Left forelimb (tissue), 1 donor: Measurements from ENCODE around the gene PHLDB2.

Experiments
- DNase-seq: peaks from one replicate; pipeline ENCODE4 v3.0.0-alpha.2; 2018; ENCODE audit warnings: low spot score

Gene PHLDB2

GRCh38 chr3:111999484-112000324, 140.6 kb downstream of the PHLDB2 start:
- no peak for DNase-seq

GRCh38 chr3:112000367-112000771, 141.3 kb downstream of the PHLDB2 start:
- DNase-seq, result no peak

DNA sequence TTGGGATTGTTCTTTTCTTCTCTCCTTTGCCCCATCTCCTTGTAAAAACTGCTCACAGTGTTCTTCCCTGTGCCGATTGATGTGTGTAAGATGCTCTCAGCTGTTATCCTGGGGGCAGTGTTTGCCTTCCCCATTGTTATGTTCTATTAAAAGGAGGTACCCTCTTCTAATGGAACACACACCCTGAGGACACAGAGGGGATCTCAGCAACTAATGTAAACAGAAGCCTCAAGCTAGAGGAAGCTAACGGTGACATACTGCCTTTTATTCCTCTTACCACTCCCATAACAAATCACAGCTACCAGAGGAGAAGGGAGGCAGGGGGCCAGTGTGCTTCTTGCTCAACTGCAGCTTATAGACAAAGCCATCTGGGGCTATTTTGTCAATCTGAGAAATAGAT, 141.9 kb downstream of the PHLDB2 start:
- no peak for DNase-seq

- DNase-seq, result no peak
These were observed 142.5 kb downstream of the PHLDB2 start for GRCh38 chr3:112001526-112001925.

DNA sequence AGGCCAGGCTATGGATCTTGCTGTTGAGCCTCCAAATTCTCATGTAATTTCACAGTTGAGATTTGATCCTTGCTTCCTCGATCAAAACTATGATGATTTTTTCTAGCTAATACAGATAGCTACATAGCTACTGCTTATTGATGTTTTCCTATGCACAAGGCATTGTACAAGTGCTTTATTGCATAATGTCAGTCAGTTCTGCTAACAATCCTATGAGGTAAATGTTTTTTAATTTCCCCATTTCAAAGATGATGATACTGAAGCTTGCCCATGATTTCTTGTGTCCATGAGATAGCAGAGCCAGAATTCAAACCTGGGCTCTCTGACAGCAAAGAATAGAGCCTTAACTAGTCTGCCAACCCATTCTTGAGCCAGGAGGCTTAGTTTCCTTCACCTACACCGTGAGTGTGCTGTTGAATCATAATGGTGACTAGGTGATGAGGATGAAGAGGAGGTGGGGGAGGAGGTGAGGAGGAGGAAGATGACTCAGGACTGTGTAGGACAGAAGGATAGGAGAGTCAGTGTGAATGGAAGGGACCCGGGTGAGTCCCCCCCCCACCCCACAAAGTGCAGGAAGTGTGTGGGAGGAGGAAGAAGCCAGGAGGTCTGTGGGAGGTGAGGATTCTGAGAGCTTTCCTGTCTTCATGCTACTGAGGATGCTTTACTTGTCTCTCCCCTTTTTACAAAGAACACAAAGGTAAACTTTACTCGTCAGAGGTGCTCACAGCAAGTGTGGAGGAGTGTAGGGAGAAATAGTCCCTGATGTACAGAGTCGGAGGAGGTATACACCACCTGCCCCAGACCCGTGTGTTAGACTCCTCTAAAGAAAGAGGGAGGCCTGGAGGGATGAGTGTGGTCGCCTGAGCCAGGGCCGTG, 143.3 kb downstream of the PHLDB2 start:
- no peak for DNase-seq

DNA sequence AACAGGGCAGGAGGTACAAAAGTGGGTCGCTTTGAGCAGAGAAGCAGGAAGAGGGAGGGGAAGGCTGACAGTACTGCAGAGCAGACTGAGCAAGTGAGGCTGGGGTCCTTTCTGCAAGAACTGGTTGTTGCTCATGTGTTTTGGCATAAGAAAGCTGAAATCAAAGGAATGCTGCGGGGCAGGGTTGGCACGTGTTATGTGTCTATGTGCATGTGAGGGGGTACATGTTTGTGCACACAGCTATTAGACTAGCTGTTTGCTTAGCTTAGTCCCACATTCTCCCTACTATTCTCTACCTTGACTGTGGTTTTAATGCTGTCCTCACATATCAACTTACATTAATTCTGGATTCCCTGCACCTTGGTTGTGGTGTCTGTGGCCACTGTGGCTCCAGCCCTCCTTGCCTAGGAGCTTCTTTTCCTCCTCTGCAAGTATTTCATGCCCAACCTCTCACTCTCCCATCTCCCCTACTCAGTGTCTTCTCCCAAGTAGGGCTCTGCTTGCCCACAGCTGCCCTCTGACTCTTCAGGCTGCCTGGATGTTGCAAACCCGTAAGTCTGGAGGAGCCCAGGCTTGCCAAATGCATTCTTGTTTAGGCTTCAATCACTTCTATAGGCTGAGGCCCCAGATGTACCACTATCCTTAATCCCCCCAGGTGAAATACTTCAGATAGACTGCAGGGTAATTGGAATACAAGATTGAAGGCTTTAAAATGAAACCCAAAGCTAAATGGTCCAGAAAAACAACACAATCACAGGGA, 144.4 kb downstream of the PHLDB2 start:
- no peak for DNase-seq

DNA sequence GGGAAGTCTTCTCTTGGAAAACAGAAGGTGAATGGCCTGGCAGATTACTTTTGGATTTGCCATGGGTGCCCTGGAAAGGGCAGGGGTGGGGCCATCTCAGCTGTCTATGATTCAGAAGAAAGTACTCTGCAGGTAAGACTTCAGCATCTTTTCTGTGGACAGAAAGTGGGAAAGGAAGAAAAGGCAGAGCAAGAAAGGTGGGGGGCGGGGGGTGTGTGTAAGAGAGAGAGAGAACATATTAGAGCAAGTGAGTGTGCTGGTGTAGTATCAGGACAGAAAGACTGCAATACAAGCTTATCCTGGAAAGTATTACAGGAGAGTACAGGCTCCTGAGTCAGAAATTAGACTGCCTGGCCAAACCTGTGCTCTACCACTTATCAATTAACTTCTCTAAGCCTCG, 145.1 kb downstream of the PHLDB2 start:
- DNase-seq, result no peak

DNA sequence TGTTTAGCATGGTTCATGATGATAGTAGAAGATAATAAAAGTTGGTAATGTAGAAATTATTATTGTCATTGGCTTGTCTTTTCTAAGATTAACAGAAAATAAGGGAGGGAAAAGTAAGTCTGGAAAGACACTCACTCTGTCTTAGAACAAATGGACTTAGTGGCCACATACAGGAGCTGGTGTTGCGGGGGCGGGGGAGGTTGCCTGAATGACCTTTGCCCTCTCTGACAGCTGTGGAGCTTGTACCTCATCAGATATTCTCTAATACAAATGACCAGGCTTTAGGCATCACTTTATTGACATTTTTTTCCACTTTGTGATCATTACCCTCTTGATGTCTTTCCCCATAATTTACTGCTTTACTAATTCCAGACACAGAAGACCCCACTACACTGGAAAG, 145.6 kb downstream of the PHLDB2 start:
- no peak for DNase-seq

DNA sequence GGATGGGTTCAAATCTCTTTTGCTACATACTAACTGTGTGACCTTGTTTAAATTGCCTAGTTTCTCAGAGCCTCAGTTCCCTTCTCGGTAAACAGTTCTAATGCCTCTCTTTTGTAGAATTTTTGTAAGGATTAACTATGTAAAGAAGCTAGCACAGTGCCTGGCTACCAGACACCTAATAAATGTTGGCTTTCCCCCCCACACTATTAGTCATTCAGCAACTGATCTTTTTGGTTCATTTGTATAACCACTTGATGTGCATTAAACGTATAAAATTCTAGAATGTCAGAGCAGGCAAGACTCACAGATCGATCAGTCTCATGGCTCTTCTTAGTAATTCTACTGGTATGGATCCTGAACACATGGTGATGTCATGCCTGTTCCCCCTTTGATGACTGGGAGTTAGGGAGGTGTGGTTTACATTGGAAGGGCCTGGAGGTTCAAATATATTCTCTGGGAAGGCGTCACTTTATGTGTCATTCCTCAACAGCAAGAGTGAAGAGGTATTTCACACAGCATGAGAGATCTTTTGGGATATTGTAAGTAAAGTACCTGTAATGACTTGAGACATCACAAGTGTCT, 146.1 kb downstream of the PHLDB2 start:
- DNase-seq, result no peak

- no peak for DNase-seq
These were observed 148.6 kb downstream of the PHLDB2 start for GRCh38 chr3:112007633-112008032.

- no peak for DNase-seq
These were observed 150.6 kb downstream of the PHLDB2 start for GRCh38 chr3:112009670-112010069.

DNA sequence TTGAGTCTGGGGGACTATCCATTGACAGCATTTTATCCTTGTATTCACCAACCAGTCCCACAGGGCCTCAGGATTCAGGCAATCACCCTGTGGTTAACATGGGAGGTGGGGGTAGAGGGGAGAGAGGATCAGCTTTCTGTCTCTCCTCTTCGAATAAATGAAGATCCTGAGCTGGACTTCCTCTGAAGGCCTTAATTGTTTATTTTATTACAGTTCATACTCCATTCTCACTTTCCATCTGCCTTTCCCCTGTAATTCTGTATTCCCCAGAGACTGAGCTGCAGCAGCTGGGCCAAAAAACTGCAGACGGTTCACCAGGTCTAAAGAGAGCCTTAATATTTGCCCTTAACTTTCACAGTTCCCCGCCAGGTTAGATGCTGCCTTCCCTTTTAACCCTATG, 151.6 kb downstream of the PHLDB2 start:
- DNase-seq, result no peak

DNA sequence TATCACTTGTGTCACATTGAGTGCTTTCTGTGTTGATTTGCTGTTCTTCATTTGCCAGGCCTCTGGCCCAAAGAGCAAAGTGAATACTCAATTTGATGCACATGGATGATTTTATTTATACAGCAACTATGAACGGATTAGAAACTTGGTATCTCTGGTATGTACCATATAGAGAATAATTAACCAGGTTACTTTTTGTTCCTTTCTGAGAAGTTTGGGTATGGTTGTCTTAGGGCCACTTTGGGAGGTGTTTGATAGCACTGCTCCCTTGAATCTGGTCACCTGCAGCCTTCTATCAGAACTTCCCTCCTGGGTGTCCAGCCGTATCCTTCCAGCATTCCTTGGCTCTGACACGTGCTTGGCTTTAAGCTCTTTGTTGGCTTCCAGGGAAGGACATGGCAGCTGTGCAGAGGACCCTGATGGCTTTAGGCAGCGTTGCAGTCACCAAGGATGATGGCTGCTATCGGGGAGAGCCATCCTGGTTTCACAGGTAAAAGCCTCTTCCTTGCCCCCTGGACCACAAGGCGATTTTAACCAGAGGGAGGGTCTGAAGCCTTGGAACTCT, 152.4 kb downstream of the PHLDB2 start:
- DNase-seq, result no peak

DNA sequence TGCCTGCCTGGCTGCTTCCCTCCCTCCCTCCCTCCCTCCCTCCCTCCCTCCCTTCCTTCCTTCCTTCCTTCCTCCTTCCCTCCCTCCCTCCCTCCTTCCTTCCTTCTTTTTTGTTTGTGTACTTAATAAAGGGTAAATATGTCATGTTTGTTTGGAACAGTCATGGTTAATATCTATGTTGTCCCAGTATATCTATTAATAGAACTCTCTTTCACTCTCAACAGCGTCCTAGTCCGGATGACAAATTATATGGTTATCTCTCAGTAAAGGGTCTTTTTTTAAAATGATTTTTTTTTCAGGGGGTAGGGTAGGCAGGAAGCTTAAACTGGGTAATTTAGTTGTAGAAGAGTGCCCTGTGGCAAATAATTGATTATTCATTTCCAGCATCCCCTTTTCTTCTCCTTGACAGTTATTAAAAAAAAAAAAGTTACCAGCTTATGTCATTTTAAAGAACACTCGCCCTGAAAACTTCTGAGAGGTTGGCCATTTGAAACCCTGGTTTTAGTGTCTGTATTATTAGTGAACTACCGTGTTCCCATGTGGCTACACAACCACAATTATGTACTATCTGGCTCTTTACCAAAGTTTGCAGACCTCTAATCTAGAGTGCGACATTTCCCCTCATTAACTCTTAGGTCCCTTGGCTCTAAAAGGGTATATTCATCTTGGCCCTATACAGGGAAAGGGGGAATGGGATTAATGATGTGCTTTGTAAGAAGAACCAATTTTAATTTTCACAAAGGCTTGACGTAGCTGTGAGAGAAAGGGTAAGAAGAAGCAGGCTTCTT, 153.3 kb downstream of the PHLDB2 start:
- DNase-seq, result no peak

- peak; percentile 73 for DNase-seq
These were observed 154.2 kb downstream of the PHLDB2 start for GRCh38 chr3:112013058-112013783.

DNA sequence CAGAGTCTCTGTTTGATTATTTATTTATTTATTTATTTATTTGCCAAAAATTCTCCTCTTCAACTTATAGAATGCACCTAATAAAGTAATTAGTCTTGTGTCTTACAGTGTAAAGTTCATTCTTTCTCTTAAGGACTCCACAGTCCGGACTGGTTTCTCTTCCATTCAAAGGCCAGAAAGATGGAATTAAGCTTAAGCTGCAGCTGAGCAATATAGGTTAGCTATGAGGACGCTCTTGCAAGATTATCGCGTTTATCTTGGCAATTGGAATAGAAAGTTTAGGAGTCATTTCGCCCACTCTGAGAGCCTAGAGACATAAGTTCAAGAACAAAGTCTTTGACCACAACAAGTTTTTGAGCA, 154.7 kb downstream of the PHLDB2 start:
- DNase-seq, result no peak

GRCh38 chr3:112017091-112017490, 158.0 kb downstream of the PHLDB2 start:
- no peak for DNase-seq

GRCh38 chr3:112018712-112019111, 159.6 kb downstream of the PHLDB2 start:
- no peak for DNase-seq

DNA sequence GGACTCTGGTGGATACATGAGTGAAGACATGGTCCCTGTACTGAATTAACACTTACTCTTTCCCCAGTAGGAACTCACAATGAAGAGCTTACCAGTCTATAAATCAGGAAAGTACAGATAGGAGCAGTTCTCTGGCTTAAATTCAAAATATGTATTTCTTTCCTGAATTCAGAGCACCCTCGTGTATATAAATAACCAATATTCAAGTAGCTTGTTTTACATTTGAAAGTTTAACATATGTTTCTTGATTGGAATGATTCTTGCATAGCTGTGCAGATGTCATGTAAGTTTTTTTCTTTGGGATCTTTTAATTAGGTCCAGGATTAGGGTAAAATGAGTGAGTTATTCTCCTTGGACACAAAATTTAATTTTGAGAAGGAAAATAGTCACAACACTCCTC, 160.7 kb downstream of the PHLDB2 start:
- no peak for DNase-seq

DNA sequence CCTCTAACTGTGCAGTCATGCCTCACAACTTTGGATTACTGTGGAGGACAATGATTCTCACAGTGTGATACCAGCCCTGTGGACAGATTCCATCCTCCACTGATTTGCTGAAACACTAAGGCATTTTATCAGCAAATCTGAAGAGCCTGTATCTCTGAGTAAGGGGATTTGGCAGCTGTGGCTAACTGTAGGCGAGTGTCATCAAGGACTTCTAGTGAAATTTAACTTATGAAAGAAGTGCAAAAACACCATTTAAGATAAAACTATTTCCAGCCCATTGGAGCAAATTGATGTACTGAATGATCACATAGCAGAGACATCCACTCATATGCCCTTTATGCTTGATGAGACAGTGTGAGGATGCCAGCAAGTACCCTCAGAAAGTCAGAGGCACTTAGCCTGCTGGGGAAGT, 161.6 kb downstream of the PHLDB2 start:
- DNase-seq, result no peak
